HG03575 (cell line): ENCODE data around the gene FLII.
"Not testable (repeated sequence)": the region's sequence is repeated elsewhere in the genome, so short reads cannot be mapped to it uniquely, and the experiment has no call there.

Source experiments
- ATAC-seq: cut with Tn5 transposase; IDR thresholded peaks from one replicate; pipeline ENCODE4 v1.9.1; 2021; ENCODE audit not compliant: unreplicated experiment, insufficient number of reproducible peaks, low FRiP score; ENCODE audit errors: extremely low read depth

FLII gene

DNA sequence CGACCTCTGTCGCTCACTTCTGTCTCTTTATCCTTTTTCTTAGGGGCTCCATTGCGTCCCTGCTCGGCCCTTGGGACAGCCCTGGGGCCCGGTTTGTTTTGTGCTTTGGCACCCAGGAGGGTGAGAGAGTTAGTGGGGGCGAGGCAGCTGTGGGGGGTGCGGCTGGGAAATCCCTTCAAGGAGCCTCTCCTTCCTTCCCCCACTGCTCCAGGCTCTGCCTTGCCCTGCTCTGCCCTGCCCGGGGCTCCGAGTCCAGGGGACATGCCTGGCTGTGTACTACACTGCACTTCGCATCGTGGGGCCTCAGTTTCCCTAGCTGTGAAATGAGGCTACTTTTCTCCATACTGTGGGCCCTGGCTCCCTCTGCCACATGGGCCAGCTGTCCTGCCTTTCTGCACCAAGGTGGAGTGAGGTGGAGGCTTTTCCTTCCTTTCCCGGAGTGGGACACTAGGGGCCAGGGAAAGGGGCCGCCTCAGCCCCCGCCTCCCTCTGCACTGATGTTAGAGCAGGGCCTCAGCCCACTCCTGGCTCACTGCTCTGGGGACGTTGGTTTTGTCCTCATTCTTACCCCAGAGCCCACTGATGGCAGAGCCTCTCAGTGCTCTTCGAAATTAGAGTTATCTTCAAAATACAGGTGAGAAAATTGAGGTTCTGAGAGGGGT is 32.1 kb downstream of the FLII start:
- ATAC-seq: no peak

DNA sequence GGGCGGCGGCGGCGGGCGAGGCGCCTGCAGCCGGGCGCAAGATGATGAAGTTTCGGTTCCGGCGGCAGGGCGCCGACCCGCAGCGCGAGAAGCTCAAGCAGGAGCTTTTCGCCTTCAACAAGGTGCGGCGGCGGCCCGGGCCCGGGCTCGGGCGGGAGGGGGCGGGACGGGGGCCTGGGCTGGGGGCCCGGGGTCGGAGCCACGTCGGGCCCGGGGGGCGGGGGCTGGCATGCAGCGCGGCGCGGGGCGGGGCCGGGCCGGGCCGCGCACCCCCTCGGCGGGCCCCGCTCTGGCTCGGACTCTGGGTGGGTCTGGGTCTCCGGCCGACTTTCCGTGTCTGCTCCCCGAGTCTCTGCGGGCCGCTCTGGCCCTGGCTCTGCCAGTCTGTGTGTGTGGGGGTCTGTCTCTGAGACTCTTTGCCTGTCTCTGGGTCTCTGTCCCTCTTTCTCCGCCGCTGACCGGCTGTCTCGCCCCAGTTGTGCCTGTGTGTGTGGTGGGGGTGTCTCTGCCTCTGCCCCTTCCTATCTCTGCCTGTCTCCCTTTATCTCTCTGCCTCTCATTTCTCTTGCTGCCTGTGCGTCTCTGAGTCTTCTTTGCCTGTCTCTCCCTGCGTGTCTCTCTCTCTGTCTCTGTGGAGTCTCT is 32.8 kb downstream of the FLII start:
- no peak for ATAC-seq

DNA sequence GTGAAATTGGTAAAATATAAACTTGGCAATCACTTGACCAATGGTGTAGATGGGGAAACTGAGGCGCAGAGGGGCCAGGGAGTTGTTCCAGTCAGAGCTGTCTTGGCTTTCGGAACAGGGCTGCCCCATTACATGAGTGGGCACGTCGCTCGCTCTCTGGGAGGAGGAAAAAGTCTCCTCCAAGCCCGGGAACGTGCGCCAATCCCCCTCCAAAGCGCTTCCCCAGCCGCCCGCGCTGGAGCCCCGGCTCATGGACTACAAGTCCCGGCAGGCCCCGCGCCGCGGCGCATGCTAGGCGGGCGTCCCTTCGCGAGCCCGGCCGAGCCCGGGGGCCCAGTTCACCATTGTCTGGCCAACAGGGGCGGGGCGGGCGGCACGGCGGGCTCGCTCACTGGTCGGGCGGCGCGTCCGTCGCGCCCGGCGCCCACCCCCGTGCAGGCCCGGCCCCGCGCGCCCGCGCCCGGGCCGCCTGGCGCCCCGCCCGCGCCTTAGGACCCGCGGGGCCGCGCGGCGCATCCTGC is 33.4 kb downstream of the FLII start, which contains the start of gene LLGL1:
LLGL1 (plus strand) TSS at position 515 of the 521 bp plus-strand sequence. CDS start 48 bp downstream, outside the sequence.
- ATAC-seq: no peak

DNA sequence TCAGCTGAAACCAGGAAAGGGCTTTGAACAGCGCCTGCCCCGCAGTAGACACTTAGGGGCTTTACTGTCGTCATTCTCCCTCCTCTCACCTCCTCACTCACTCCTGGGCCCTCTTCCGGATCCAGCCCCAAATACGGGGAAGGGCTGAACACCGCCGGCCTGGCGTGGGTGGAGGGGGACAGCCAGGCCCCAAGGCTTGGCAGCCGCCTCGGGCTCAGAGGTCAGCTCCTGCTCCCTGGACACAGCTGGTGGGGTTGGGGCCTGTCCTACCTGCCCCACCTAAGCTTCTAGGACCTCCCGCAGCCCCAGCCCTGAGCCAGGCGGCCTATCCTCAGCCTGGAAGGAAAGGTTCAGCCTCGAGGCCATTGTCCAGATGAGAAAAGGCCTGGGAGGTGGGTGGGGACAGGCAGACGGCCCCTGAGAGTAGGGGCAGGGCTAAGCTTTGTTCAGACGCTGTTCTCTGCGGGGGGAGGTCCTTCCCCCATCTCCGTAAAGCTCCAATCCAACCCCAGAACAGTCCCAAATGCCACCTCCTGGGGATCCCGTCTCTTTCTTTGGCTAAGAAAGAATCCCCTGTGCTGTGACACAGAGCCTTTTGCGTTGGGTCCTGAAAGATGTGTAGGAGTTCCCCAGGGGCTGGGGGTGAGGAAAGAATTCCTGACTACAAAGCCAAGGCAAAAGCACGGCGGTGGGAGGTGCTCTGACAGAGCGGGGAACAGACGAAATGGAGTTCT is 34.0 kb downstream of the FLII start:
- no peak for ATAC-seq

DNA sequence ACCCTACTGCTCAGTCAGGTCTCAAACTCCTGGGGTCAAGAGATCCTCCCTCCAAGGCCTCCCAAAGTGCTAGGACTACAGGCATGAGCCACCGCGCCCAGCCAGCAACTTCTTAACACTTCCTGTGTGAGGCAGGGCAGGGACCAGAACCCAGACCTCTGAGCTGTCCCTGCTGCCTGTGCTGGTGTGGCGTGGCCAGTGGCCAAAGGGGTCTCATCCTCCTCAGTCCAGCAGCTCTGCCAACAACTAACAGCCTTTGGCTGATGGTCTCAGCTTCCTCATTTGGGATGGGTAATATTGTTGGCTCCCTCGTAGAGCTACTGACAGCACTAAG is 34.5 kb downstream of the FLII start:
- ATAC-seq: no peak

DNA sequence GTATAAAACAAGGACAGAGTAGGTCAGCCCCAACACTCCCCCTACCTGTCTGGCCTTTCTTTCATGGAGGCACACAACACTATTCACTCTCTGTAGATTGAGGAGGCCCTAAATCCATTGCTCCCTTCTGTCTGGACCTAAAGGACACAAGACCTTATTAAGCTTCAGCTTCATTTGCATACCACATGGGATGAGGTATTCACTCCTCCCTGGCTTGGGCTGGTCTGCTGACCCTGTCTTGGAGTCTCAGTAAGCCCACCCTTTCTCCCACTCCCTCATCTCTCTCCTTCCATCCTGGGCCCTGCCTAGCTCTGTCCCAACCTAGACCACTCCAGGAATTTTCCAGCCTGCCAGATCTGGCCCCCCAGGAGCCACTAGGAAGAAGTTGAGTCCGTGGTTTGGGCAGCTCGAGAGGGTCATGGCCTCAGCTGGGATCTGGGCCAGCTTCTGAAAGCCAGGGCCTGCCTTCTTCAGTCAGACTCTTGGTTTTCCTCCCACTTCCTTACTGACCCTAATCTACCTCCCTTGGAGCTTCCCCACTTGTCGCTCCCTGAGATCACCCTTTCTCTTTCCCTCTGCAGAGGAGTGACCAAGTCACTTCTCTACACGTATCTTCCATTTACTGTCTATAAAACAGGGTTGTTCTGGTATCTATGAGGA is 39.7 kb downstream of the FLII start:
- ATAC-seq: no peak

DNA sequence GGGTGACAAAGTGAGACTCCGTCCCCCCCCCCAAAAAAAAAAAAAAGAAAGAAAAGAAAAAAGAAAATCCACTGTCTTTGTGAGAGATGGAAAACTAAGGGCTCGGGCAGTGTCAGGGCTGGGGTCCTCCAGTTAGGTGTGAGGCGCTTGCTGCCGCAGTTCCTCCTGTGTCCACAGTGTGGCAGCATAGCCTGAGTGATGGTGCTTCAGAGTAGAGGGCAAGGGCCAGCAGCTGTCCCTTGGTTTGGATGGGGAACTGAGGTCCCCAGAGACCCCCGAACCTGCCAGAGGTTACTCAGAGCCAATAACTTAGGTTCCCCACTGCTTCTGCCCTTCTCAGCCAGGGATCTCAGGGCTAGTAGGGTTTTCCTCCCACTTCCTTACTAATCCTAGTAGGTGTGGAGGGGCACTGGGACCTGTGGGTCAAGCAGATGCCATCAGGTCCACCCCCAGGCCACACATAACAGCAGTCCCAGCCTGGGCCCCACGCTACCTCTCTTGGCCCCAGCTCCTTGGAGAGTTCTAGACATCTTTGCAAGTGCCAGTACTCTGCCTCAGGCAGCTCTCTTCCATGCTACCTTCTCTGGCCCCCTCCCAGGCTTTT is 41.0 kb downstream of the FLII start:
- ATAC-seq: no peak

DNA sequence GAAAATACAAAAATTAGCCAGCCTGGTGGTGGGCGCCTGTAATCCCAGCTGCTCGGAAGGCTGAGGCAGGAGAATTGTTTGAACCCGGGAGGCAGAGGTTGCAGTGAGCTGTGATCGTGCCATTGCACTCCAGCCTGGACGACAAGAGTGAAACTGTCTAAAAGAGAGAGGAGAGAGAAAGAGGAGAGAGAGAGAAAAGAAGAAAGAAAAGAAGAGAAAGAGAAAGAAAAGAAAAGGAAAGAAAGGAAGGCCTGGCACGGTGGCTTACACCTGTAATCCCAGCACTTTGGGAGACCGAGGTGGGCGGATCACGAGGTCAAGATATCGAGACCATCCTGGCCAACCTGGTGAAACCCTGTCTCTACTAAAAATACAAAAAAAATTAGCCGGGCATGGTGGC is 41.6 kb downstream of the FLII start:
- ATAC-seq: not testable (repeated sequence)

DNA sequence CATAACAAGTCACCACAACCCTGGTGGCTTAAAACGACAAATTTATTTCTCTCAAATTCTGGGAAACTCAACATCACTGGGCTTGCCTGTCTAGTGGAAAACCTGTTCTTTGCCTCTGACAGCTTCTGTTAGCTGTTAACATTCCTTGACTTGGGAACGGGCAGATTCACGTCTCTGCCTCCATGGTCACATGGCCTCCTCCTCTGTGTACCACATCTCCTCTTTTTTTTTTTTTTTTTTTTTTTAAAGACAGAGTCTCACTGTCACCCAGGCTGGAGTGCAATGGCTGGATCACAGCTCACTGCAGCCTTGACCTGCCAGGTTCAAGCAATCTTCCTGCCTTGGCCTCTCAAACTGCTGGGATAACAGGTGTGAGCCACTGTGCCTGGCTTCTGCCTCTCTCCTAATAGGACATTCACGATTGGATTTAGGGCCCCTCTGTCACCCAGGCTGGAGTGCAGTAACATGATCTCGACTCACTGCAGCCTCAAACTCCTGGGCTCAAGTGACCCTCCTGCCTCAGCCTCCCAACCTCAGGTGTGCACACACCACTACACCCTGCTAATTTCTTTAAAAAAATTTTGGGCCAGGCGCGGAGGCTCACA is 44.8 kb downstream of the FLII start:
- no peak for ATAC-seq

DNA sequence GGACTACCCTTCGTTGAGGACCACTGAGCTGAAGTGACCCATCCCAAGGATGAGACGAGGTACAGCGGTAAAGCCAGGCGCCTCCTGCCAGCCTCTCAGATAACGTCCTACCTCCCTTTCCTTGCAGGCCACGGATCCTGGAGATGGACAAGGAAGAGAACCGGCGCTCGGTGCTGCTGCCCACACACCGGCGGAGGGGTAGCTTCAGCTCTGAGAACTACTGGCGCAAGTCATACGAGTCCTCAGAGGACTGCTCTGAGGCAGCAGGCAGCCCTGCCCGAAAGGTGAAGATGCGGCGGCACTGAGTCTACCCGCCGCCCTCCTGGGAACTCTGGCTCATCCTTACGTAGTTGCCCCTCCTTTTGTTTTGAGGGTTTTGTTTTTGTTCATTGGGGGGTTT is 50.4 kb downstream of the FLII start:
- ATAC-seq: no peak

DNA sequence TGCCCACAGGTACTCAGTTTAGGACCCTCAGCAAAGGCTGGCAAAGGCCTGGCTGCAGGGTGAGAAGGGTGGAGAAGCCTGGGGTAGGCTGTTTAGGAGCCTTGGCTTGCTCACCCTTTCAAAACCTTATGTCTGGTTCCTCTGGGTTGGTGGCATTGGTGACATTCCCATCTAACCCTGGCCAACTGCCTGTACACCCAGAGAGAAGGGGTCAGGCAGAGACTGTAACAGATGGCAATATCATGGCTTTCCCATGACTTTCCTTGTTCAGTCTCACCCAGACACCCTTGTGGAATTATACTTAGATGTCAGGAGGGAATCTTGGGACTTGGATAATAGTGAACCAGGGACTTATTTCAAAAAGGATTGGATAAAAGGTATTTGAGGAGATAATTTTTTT is 51.6 kb downstream of the FLII start:
- no peak for ATAC-seq

DNA sequence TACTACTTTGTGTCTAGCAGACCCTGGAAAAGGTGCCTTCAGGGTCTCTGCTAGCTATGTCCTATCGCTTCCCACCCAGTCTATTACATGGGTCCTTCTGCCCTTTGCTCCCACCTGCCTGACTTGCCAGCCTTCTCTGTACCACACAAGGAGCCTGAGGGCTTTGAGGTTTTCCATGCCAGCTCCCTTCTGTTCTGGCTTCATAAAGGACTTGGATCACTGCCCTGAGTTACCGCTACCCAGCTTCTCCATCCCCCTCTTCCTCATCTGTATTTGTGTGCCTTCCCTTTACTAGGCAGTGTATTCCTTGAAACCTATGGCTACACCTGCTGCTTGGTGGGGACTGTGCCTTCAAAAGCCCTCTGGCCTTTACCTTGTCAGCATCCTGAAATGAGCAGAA is 52.7 kb downstream of the FLII start:
- no peak for ATAC-seq

DNA sequence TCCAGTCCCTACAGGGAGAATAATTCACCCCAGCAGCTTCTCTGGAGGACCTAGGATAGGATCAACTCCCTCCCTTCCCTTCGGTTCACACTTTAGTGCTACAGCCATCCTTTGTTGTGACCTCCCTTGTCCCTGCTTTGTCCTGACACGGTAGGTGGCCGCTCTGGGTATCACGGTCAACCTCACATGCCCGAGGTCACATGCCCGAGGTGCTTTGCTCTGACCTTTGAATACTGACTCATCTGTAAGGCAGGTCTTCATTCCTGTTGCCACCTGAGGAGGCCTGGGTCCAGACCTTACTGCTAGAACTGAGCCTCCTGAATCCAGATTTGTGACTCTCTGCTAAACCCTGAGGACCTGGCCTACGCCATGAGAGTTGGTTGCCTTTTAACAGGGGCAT is 55.2 kb downstream of the FLII start:
- no peak for ATAC-seq

DNA sequence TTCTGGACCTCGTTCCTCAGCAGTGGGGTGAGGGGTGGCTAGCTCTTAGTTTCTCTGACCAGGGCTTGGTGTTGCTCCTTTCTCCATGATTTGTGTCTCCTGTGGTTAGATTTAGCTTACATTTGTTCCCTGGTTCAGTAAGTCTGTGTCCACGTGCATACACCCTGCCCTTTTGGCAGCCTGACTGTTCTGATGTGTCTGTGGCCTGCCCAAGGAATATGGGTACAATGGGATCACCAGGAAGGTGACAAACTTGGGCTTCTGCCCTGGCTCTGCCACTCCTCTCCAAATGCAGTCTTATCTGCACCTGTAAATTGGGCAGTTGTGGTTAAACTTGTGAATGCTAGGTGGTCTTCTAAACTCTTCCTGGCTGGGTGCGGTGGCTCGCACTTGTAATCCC is 57.4 kb downstream of the FLII start:
- no peak for ATAC-seq

DNA sequence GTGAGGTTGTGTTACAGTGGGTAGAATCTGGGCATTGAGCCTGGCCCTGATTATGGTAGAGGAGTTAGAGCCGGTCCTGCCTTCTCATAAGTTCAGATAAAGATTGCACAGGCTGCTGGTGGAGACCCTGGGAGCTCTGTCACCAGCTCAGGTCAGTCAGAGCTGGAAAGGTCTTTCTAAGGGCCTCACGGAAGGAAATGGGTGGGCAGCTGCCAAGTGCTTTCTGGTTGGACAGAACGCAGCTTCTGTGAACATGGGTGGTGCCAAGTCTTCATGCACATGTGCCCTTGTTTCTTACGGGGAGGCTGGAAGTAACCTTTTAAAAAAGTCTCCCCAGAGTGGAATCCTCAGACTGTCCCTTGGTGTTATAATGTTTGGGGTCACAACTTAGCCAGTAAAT is 60.0 kb downstream of the FLII start:
- ATAC-seq: no peak

DNA sequence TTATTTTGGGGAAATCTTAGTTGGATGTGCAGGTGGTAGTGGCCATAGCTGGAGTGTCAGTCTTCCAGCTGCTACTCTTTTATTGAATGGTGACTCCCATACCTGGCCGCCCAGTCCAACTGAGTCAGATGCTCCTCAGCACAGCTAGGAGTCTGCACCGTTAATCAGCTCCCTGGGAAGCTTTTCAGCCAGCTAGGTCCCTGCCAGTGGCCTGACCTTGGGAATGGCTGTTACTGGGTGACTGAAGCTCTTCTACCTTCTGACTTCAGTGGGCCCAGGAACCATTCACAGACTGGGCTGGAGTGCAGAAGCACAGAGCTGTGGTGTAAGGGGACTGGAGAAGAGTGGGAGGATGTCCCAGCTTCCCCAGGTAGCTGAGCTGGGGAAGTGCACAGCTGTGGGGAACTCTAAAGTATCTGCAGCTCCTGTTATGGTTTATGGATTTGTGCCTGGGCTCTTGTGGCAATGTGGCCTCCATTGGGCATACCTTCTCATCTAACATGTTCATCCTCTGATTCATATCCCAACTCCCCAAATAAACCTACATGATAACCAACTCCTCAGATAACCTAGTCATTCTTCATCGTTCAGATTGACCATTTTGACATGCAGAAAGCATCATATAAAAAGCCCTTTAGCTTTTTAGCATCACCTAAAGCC is 60.9 kb downstream of the FLII start:
- ATAC-seq: no peak

DNA sequence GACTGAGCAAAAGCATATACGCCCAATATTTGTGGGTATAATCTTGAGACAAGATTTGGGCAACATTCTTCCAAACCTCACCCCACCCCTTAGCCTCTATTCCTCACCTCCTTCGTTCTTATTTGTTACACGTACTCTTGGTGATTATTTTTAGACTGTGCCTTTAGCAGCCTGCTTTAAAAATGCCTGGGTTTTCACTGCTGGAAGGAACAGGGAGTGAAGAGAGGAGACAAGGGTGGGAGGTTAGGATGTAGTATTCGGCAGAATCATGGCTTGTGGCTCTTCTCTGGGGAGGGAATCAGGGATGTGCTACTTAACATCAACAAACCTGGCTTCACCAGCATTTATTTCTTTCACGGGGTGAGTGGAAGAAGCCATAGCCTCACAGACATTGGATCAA is 63.3 kb downstream of the FLII start:
- no peak for ATAC-seq
